NCI-H524 treated with DMSO at 0.1 percent for 48 hours (cell line): ENCODE results near the gene MRAP.

Source experiments
- DNase-seq: peaks from one replicate; lab custom pipeline; 2025; lab: John Stamatoyannopoulos, UW

MRAP gene

GRCh38 chr21:32322676-32323075 lies 24.0 kb downstream of the MRAP start:
- DNase-seq = no peak

GRCh38 chr21:32325706-32326105 lies 27.1 kb downstream of the MRAP start:
- no peak for DNase-seq

GRCh38 chr21:32328595-32328994 lies 29.9 kb downstream of the MRAP start:
- no peak for DNase-seq

GRCh38 chr21:32329331-32329730 lies 30.7 kb downstream of the MRAP start:
- no peak for DNase-seq

GRCh38 chr21:32329776-32330175 lies 31.1 kb downstream of the MRAP start:
- DNase-seq = no peak

- no peak for DNase-seq
Measured at GRCh38 chr21:32330784-32331311, 32.2 kb downstream of the MRAP start.

- DNase-seq = peak; percentile 20
Measured at GRCh38 chr21:32331444-32332305, 33.0 kb downstream of the MRAP start.

- no peak for DNase-seq
Measured at GRCh38 chr21:32332463-32332951, 33.9 kb downstream of the MRAP start.

GRCh38 chr21:32333953-32334673 lies 35.5 kb downstream of the MRAP start:
- no peak for DNase-seq

GRCh38 chr21:32334980-32335531 lies 36.4 kb downstream of the MRAP start:
- peak; percentile 99 for DNase-seq

- peak; percentile 57 for DNase-seq
Measured at GRCh38 chr21:32335601-32336575, 37.2 kb downstream of the MRAP start.

GRCh38 chr21:32336711-32337110 lies 38.1 kb downstream of the MRAP start:
- peak; percentile 45 for DNase-seq

GRCh38 chr21:32337206-32337605 lies 38.6 kb downstream of the MRAP start:
- DNase-seq = no peak

GRCh38 chr21:32338209-32338921 lies 39.7 kb downstream of the MRAP start:
- no peak for DNase-seq

- DNase-seq = no peak
Measured at GRCh38 chr21:32340863-32341848, 42.5 kb downstream of the MRAP start.

GRCh38 chr21:32346951-32347350 lies 48.3 kb downstream of the MRAP start:
- no peak for DNase-seq

GRCh38 chr21:32347351-32347750 lies 48.7 kb downstream of the MRAP start:
- no peak for DNase-seq

GRCh38 chr21:32347977-32348376 lies 49.3 kb downstream of the MRAP start:
- no peak for DNase-seq

GRCh38 chr21:32348604-32349332 lies 50.1 kb downstream of the MRAP start:
- no peak for DNase-seq
